Peyer's patch (tissue), 4 donors: ENCODE measurements around the gene FFAR4.

Experiments used
- POLR2A ChIP-seq, 2 donors: fragments of 450-650 bp; IDR thresholded peaks; one replicate each; pipeline ENCODE4 v1.5.1; 2017; ENCODE audit warnings: antibody characterized with exemption in 2 of 2, mild to moderate bottlenecking in 2 of 2, moderate library complexity in 2 of 2
- TF ChIP-seq, protein P1 (sequence below), 6 experiments: fragments of 450-650 bp in 4 of 6; fragments of 200-600 bp in 2 of 6; sonication (generic) in 1 of 6; IDR thresholded peaks; one replicate each; pipeline ENCODE4 v1.5.1; 2017 to 2019; ENCODE audit warnings: antibody characterized with exemption in 6 of 6, mild to moderate bottlenecking in 3 of 6, moderate library complexity in 1 of 6

DNA sequence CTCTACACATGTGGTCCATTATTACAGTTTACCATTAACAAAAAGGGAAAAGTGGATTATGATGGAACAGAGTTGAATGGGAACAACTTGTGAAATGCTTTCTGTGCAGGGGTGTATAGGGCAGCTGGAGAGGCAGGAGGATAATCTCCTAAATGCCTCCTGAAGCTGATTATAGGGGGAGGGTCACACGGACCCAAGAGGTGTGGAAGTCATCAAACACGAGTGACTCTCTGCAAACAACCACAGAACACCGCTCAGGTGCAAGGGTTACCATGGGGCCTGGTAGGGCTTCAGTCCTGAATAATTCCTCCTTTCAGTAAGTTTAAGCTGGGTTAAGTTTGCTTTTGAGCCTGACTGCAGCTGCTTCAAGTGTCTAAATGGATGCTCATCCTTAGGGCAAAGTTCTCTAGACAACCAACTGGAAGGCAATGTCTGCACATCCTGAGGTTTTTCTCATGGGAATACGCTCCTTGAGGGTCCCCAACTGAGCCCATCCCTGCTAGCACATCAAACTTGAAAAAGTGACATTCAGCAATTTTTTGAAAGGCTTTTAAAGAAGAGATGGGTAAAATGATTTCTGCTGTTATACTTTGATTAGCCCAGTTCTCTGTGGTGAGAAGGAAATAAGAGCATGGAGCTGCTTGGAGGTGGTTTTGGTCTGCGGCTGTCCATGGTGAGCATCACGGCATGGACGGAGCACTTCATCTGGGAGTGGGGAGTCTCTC lies 47.8 kb downstream of the FFAR4 start:
- TF ChIP-seq, protein P1, sequence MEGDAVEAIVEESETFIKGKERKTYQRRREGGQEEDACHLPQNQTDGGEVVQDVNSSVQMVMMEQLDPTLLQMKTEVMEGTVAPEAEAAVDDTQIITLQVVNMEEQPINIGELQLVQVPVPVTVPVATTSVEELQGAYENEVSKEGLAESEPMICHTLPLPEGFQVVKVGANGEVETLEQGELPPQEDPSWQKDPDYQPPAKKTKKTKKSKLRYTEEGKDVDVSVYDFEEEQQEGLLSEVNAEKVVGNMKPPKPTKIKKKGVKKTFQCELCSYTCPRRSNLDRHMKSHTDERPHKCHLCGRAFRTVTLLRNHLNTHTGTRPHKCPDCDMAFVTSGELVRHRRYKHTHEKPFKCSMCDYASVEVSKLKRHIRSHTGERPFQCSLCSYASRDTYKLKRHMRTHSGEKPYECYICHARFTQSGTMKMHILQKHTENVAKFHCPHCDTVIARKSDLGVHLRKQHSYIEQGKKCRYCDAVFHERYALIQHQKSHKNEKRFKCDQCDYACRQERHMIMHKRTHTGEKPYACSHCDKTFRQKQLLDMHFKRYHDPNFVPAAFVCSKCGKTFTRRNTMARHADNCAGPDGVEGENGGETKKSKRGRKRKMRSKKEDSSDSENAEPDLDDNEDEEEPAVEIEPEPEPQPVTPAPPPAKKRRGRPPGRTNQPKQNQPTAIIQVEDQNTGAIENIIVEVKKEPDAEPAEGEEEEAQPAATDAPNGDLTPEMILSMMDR (IDR thresholded peaks at IDR 0.05) = no peak
- TF ChIP-seq POLR2A (IDR thresholded peaks at IDR 0.05) = no peak
